GM19438 (cell line): ENCODE measurements around the gene SEMA4D.

Experiments used
- ATAC-seq: cut with Tn5 transposase; IDR thresholded peaks from one replicate; pipeline ENCODE4 v1.9.1; 2021; ENCODE audit warnings: low read depth; ENCODE audit not compliant: unreplicated experiment

The SEMA4D gene

DNA sequence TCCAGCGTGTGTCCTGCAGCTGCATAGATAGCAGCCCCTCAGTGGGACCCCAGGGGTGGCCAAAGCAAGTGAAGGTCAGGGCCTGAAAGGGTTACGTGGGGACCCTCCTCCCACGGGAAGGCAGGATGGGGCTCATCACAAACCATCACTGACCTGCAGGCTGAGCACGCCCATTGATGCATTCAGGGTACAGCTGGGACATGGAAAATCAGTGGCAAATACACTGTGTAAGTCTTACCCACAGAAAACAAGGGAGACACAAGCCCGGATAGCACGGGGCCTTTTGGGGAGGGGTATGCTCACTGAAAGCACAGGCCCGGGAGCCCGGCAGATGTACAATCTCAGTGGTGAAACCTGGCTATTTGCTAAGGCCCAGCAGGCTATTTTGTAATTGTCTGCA is 49.1 kb downstream of the SEMA4D start:
- ATAC-seq = no peak

- no peak for ATAC-seq
Observed at GRCh38 chr9:89448381-89448780, 49.5 kb downstream of the SEMA4D start.

GRCh38 chr9:89447416-89447815 is 50.5 kb downstream of the SEMA4D start:
- ATAC-seq = no peak

- ATAC-seq = no peak
Observed at GRCh38 chr9:89446961-89447310, 51.0 kb downstream of the SEMA4D start.

DNA sequence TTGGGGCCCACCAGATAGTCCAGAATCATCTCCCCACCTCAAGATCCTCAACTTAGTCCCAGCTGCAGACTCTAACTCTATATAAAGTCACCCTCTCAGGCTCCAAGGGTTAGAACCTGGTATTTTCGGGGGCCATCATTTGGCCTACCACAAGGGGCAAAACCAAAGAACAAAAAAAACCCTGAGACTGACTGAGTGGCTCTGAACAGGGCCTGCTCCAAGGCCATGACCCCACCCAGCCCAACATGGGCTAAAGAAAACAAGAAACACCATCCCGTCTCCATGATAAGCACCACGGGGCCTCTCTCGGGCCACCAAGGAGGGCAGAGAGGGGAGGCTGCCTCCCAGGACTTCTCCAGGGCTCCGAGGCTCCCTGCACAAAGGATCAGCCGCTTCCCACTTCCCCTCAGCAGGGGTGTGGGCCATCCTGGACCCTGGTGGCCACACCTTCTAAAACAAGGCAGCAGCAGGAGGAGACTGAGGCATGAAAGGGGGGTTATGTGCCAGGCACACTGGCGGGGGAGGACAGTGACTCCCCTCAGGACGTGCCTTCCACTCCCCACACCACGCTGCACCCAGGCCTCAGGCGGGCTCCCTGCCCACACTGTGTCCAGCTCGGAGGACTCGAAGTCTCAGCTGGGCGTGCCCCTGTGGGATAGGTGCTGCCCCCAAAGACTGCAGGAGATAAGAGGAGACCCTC is 51.5 kb downstream of the SEMA4D start:
- ATAC-seq = no peak

DNA sequence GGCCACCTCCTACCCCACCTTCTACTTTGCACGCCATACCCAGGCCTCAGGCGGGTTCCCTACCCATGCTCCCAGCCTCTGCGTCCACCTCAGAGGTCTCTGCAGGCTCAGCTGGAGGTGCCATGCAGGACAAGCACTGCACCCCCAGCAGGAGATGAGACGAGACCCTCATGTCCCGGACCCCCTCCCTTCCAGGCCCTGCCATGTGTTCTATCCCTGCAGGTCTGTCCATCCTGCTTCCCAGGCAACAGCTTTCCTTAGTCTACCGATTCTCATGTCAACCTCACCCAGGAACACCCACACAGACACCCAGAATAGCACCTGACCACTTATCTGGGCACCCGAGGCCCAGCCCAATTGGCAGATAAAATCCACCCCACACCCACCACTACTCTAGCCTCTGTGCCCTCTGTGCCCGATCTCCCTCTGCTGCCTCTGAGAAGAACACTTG is 52.1 kb downstream of the SEMA4D start:
- ATAC-seq = no peak

DNA sequence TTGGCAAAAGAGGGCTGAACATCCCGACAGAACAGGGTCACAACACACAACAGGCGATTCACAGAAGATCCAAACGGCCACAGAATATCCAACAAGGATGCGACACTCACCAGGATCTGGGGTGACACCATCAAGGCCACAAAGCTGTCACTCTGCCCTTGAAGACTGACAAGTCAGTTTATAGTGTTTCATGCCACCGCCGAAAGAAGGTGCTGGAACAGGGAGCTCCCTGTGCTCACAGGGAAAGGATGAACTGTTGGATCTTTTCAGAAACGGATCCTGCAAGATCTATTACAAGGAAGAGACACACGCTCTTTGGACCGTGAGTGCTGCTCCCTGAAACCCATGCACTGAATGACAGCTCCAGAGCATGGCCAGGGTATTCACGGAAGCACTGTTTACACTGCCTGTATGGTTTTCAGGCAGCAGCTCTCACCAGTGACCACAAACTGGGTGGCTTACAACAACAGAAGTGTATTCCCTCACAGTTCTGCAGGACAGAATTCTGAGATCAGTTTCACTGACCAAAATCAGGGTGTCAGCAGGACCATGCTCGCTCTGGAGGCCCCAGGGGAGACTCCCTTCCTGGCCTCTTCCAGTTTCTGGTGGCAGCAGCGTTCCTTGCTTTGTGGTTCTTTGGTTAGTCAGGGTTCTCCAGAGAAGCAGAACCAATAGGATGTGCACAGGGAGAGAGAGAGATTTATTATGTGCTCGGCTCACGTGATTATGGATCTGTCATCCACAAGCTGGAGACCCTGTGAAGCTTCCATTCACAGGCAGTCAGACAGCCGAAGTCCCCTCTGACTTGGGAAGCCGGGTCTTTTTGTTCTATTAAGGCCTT is 52.8 kb downstream of the SEMA4D start:
- ATAC-seq = no peak

DNA sequence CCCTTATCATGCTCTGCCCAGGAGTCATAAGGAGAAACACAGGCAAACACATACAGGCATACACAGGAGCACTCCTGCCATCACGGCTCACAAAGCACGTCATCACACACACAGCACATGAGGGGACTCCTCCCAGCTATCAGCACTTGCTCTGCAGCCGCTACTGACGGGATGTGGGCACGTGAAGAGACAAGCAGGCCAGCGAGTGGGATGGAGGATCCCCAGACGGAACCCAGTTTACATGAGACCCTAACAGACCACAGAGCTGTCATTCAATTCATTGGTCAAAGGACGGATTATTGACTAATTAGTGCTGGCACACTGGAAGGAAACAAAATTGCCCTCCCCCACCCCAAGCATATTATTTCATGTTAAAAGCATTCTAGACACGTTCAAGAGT is 53.6 kb downstream of the SEMA4D start:
- no peak for ATAC-seq

- ATAC-seq = peak; percentile 52
Observed at GRCh38 chr9:89442981-89443814, 54.7 kb downstream of the SEMA4D start.

DNA sequence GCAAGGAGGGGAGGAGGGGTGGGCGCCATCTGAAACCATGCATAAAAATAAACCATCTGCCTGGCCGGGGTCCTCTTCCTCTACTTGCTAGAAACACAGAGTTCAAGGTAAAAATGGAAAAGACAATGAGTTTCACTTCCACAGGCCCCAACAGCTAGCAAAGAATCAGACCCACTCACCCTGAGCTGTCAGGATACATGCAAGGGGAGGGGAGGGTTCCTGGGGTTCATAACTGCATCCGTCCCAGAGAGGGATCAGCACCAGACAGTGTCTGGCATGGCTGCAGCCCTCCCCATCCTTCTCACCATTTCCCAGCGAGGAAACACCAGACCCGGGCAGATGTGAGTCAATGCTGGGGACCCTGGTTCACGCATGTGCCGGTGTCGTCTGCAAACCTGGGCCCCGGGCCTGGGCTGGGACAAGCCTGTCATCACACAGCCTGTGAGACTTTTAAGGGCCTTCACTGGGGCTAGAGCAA is 55.4 kb downstream of the SEMA4D start:
- ATAC-seq = peak; percentile 51

GRCh38 chr9:89441986-89442385 is 55.9 kb downstream of the SEMA4D start:
- ATAC-seq = no peak

DNA sequence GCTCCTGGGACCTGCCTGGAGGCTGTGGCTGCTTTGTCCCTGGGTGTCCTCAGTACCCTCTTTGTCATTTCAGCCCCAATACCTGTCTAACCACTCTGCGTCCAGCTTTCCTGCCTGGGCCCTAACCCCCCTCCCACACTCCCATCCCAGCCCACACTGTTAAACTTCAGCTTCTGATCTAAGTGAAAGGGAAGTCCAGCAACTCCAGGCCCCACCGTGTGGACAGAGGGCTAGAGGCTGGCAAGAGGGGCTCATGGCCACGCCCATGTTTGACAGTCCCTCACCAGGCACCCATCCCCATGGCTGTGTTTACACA is 56.3 kb downstream of the SEMA4D start:
- no peak for ATAC-seq

- no peak for ATAC-seq
Observed at GRCh38 chr9:89440951-89441654, 56.8 kb downstream of the SEMA4D start.

DNA sequence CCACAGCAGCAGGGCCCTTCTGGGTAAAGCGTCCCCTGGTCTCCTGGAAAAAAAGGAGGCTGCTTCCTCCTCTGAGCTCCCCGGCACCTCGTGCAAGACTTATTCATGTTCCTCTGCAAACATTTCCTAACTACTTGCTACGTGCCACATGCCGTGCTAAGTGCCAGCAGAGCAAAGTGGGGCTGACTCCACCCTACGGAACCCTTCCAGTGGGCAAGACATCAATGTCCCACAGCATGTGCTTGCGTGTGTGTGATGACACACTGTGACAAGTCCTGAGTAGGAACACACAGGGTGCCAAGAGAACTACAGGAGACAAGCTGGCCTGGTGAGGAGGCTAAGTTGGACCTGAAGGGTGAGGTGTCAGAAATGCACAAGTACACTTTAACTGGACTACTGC is 57.4 kb downstream of the SEMA4D start:
- ATAC-seq = no peak

DNA sequence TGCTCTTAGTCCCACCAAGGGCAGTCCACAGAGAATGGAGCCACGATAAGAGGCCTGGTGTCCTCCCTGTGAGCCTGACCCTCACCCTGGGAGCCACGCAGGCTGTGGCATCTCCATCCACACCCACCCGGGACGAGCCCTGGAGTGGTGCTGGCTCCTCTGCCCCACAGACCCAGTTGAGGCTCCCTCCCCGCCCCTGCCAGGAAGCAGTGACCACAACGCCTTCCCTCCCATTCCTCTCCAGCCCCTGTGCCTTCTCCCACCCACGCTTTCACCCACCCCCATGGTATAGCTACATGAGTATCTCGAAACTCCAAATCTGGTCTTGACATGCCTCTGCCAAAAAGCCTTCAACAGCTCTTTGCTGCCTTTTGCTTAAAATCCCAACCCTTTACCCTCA is 57.9 kb downstream of the SEMA4D start:
- ATAC-seq = no peak

GRCh38 chr9:89439571-89439970 is 58.3 kb downstream of the SEMA4D start:
- no peak for ATAC-seq

DNA sequence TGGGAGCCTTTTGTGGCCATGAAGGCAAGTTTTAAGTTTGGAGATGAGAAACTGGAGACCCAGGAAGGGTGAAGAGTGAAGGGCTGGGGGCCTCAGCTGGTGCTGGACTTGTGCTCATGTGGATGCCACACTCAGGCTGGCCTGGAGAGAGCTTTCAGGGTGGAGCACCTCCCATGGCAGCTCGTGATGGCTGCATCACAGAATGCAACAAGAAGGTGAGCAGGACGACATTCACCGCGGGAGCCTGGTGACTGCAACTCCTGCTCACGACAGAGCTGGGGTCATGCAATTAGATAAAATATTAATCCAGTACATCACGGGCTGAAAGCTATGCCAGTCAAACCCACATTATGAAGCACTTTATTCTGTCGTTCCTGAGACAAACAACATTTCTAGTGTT is 59.7 kb downstream of the SEMA4D start:
- no peak for ATAC-seq

- ATAC-seq = no peak
Observed at GRCh38 chr9:89437772-89438171, 60.1 kb downstream of the SEMA4D start.

- ATAC-seq = no peak
Observed at GRCh38 chr9:89436963-89437625, 60.8 kb downstream of the SEMA4D start.

DNA sequence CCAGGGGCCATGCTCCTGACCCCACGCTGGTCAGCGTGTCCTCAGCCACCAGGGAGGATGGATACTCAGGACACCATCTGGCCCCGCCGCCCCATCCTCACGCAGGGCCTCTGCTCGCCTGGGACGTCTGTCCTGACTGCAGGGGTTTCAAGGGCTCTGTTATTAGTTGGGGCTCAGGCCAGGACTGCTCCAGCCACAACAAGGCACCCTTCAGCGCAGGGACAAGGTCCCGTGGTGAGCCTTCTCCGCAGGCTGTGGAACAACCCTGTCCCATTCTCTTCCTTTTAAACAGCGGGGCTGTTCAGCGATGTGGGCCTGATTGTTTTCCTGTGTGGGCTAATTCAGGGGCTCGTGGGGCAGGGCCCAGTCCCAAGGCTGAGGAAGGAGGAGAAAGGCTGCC is 61.6 kb downstream of the SEMA4D start:
- ATAC-seq = no peak
